ENCODE measurements around the gene COX6A2. TPM values are rescaled to one million over a fixed set of nuclear protein-coding genes. Genes with fewer than 3 reads are reported as not detected.

Gene COX6A2
- polyA plus RNA-seq, 1 donor (not counting 4 experiments of a cell fraction or from before 2014, with no cell fraction given): not detected

- FAIRE-seq (no peak), DNase-seq (ENCODE audit: low read depth, low spot score) (no peak)
- Histone ChIP-seq H3K79me2 (ENCODE audit: control insufficient read depth, insufficient read depth, low read length) (no peaks in the 10 kb centered on the region), H3K4me3 (ENCODE audit: control insufficient read depth in 2 of 3, extremely low read depth in 1 of 3, insufficient read depth in 2 of 3, low read depth in 1 of 3, low read length in 3 of 3) (no peak overlapping the region), H3K27me3 (ENCODE audit: control insufficient read depth, extremely low read depth, insufficient read depth, low read length) (no peaks in the 10 kb centered on the region), H2AFZ (ENCODE audit: control insufficient read depth, low read length) (no peak overlapping the region), H3K27ac (ENCODE audit: control insufficient read depth, insufficient read depth, low read length) (no peak overlapping the region), H4K20me1 (ENCODE audit: control insufficient read depth, extremely low read depth, insufficient read depth, low read length) (no peaks in the 10 kb centered on the region), H3K9me3 (ENCODE audit: control insufficient read depth, low read depth, low read length) (no peaks in the 10 kb centered on the region), H3K4me1 (ENCODE audit: control insufficient read depth, extremely low read depth, insufficient read depth, low read length) (peaks cover 3% of the 10 kb centered on the region), H3K9me1 (ENCODE audit: control insufficient read depth, extremely low read depth, insufficient read depth, low read length) (no peaks in the 10 kb centered on the region), H3K9ac (ENCODE audit: control insufficient read depth, extremely low read depth, insufficient read depth, low read length) (no peak overlapping the region), H3K4me2 (ENCODE audit: control insufficient read depth, extremely low read depth, insufficient read depth, low read depth, low read length) (no peak overlapping the region), H3K36me3 (ENCODE audit: control insufficient read depth in 2 of 2, extremely low read depth in 1 of 2, insufficient read depth in 2 of 2, low read length in 2 of 2) (peaks cover 8 to 18% of the 10 kb centered on the region in 2 experiments)
- dilution Hi-C loops (cut with MboI; ENCODE audit: extremely low pct_ligation_motif_present, low sequenced_read_pairs): no loop called here
- TF ChIP-seq EZH2 (IDR thresholded peaks at IDR 0.05; ENCODE audit: low read length): no peak
- TF ChIP-seq CTCF (optimal IDR thresholded peaks at IDR 0.05 in 1 of 3, IDR thresholded peaks at IDR 0.05 in 1 of 3, conservative IDR thresholded peaks at IDR 0.05 in 1 of 3; ENCODE audit: extremely low read depth in 1 of 3, insufficient read depth in 2 of 3, low read length in 3 of 3): no peak
These were observed 39.1 kb upstream of the COX6A2 start for GRCh38 chr16:31467151-31467773.

- Histone ChIP-seq H4K20me1 (ENCODE audit: control insufficient read depth, extremely low read depth, insufficient read depth, low read length) (no peaks in the 10 kb centered on the region), H3K4me3 (ENCODE audit: control insufficient read depth in 2 of 3, extremely low read depth in 1 of 3, insufficient read depth in 2 of 3, low read depth in 1 of 3, low read length in 3 of 3) (no peak overlapping the region), H3K36me3 (ENCODE audit: control insufficient read depth in 2 of 2, extremely low read depth in 1 of 2, insufficient read depth in 2 of 2, low read length in 2 of 2) (peaks cover 9 to 22% of the 10 kb centered on the region in 2 experiments), H3K27me3 (ENCODE audit: control insufficient read depth, extremely low read depth, insufficient read depth, low read length) (no peaks in the 10 kb centered on the region), H3K4me2 (ENCODE audit: control insufficient read depth, extremely low read depth, insufficient read depth, low read depth, low read length) (no peak overlapping the region), H3K9me1 (ENCODE audit: control insufficient read depth, extremely low read depth, insufficient read depth, low read length) (no peaks in the 10 kb centered on the region), H3K79me2 (ENCODE audit: control insufficient read depth, insufficient read depth, low read length) (no peaks in the 10 kb centered on the region), H2AFZ (ENCODE audit: control insufficient read depth, low read length) (no peak overlapping the region), H3K27ac (ENCODE audit: control insufficient read depth, insufficient read depth, low read length) (no peak overlapping the region), H3K9ac (ENCODE audit: control insufficient read depth, extremely low read depth, insufficient read depth, low read length) (no peak overlapping the region), H3K4me1 (ENCODE audit: control insufficient read depth, extremely low read depth, insufficient read depth, low read length) (no peaks in the 10 kb centered on the region), H3K9me3 (ENCODE audit: control insufficient read depth, low read depth, low read length) (no peaks in the 10 kb centered on the region)
- TF ChIP-seq EZH2 (IDR thresholded peaks at IDR 0.05; ENCODE audit: low read length): no peak
- TF ChIP-seq CTCF (optimal IDR thresholded peaks at IDR 0.05 in 1 of 3, IDR thresholded peaks at IDR 0.05 in 1 of 3, conservative IDR thresholded peaks at IDR 0.05 in 1 of 3; ENCODE audit: extremely low read depth in 1 of 3, insufficient read depth in 2 of 3, low read length in 3 of 3): no peak
- DNase-seq (ENCODE audit: low read depth, low spot score) (no peak), FAIRE-seq (no peak)
- dilution Hi-C loops (cut with MboI; ENCODE audit: extremely low pct_ligation_motif_present, low sequenced_read_pairs): no loop called here
These were observed 38.3 kb upstream of the COX6A2 start for GRCh38 chr16:31466381-31466841.

Data from keratinocyte (primary cell).